Measurements from ENCODE around the gene ZNF511.
"Not testable (repeated sequence)": the region's sequence is repeated elsewhere in the genome, so short reads cannot be mapped to it uniquely, and the experiment has no call there.

The ZNF511 gene

DNA sequence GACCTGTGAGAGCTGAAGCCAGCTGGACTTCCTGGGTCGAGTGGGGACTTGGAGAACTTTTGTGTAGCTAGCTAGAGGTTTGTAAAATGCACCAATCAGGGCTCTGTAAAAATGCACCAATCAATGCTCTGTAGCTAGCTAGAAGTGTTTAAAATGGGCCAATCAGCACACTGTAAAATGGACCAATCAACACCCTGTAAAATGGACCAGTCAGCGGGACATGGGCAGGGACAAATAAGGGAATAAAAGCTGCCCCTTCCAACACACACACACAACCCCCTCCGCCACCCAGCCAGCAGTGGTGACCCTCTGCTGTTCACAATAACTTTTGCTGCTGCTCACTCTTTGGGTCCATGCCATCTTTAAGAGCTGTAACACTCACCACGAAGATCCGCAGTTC, 7.1 kb downstream of the ZNF511 start:
- Mint-ChIP-seq H3K27me3 (ENCODE audit: low read depth, poor library complexity) (peaks cover 19% of the 10 kb centered on the region), H3K9me3 (peaks cover 5% of the 10 kb centered on the region), H3K4me1 (peaks cover 13% of the 10 kb centered on the region), H3K27ac (no peak overlapping the region), H3K4me3 (no peak overlapping the region), H3K36me3 (ENCODE audit: low read depth) (peaks cover 12% of the 10 kb centered on the region)
- DNase-seq: no peak
- no peak for TF ChIP-seq CTCF (IDR thresholded peaks at IDR 0.05)

DNA sequence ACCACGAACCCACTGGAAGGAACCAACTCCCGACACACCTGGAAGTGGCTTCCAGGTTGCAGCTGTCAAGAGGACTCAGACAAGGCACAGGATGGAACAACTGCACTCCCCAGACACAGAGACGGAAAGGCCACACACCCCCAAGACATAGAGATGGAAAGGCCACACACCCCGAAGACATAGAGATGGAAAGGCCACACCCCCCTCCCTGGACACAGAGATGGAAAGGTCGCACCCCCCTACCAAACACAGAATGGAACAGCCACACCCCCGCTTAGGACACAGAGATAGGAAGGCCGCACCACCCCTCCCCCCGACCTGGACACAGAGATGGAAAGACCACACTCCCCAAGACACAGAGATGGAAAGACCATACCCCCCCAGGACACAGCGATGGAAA, 7.6 kb downstream of the ZNF511 start:
- no peak for DNase-seq
- peaks cover 5% of the 10 kb centered on the region for H3K9me3 Mint-ChIP-seq
- peaks cover 13% of the 10 kb centered on the region for H3K4me1 Mint-ChIP-seq
- peaks cover 10% of the 10 kb centered on the region for H3K36me3 Mint-ChIP-seq (ENCODE audit: low read depth)
- no peak overlapping the region for H3K27ac Mint-ChIP-seq
- no peak overlapping the region for H3K4me3 Mint-ChIP-seq
- peaks cover 19% of the 10 kb centered on the region for H3K27me3 Mint-ChIP-seq (ENCODE audit: low read depth, poor library complexity)
- no peak for TF ChIP-seq CTCF (IDR thresholded peaks at IDR 0.05)

DNA sequence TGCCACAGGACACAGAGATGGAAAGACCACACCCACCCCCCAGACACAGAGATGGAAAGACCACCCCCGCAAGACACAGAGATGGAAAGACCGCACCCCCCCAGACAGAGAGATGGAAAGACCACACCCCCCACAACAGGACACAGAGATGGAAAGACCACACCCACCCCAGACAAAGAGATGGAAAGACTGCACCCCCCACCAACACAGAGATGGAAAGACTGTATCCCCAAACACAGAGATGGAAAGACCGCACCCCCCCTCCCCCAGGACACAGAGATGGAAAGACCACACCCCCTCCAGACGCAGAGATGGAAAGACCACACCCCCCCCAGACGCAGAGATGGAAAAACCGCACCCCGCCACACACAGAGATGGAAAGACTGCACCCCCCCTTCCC, 8.0 kb downstream of the ZNF511 start:
- H3K4me1 Mint-ChIP-seq: peaks cover 13% of the 10 kb centered on the region
- H3K27me3 Mint-ChIP-seq (ENCODE audit: low read depth, poor library complexity): peaks cover 19% of the 10 kb centered on the region
- peaks cover 6% of the 10 kb centered on the region for H3K36me3 Mint-ChIP-seq (ENCODE audit: low read depth)
- H3K9me3 Mint-ChIP-seq: peaks cover 5% of the 10 kb centered on the region
- no peak overlapping the region for H3K4me3 Mint-ChIP-seq
- DNase-seq: no peak
- no peak overlapping the region for H3K27ac Mint-ChIP-seq
- TF ChIP-seq CTCF (IDR thresholded peaks at IDR 0.05): no peak

- peak; percentile 77 for TF ChIP-seq CTCF (IDR thresholded peaks at IDR 0.05)
- peaks cover 5% of the 10 kb centered on the region for H3K9me3 Mint-ChIP-seq
- H3K27me3 Mint-ChIP-seq (ENCODE audit: low read depth, poor library complexity): peaks cover 19% of the 10 kb centered on the region
- peaks cover 19% of the 10 kb centered on the region for H3K4me1 Mint-ChIP-seq
- H3K36me3 Mint-ChIP-seq (ENCODE audit: low read depth): no peaks in the 10 kb centered on the region
- peak; percentile 89 for DNase-seq
- H3K27ac Mint-ChIP-seq: no peak overlapping the region
- peak overlapping the region; percentile 66 for H3K4me3 Mint-ChIP-seq
Measured at GRCh38 chr10:133318494-133319127, 9.9 kb downstream of the ZNF511 start.

DNA sequence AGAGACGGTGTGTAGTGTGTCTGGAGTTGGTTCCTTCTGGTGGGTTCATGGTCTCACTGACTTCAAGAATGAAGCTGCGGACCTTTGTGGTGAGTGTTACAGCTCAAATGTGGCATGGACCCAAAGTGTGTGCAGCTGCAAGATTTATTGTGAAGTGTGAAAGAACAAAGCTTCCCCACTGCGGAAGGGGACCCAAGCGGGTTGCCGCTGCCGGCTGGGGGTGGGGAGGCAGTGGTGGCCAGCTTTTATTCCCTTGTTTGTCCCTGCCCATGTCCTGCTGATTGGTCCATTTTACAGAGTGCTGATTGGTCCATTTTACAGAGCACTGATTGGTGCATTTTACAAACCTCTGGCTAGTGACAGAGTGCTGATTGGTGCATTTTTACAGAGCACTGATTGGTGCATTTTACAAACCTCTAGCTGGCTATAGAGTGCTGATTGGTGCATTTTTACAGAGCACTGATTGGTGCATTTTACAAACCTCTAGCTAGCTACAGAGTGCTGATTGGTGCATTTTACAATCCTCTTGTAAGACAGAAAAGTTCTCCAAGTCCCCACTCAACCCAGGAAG, 12.2 kb downstream of the ZNF511 start:
- H3K4me3 Mint-ChIP-seq; H3K9me3 Mint-ChIP-seq; H3K36me3 Mint-ChIP-seq (ENCODE audit: low read depth); DNase-seq; H3K27ac Mint-ChIP-seq: not testable (repeated sequence)
- peaks cover 34% of the 10 kb centered on the region for H3K27me3 Mint-ChIP-seq (ENCODE audit: low read depth, poor library complexity)
- peaks cover 12% of the 10 kb centered on the region for H3K4me1 Mint-ChIP-seq

DNA sequence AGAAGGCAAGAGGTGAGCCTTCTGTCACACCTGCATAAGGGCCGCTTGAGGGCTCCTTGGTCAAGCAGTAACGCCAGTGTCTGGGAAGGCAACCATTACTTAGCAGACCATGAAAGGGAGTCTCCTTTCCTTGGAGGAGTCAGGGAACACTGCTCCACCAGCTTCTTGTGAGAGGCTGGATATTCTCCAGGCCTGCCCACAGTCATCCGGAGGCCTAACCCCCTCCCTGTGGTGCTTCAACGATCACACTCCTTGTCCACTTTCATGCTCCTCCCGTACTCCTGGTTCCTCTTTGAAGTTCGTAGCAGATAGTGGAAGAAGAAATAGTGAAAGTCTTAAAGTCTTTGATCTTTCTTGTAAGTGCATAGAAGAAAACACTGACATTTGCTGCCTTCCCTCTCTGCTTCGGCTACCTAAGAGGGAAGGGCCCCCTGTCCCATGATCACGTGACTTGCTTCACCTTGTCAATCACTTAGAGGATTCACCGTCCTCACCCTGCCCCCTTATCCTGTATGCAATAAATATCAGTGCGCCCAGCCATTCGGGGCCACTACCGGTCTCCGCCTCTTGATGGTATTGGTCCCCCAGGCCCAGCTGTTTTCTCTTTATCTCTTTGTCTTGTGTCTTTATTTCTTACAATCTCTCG, 13.5 kb downstream of the ZNF511 start:
- not testable (repeated sequence) for DNase-seq

More for the DNA sequence above, 13.5 kb downstream of the ZNF511 start:
- H3K9me3 Mint-ChIP-seq; H3K27ac Mint-ChIP-seq; H3K36me3 Mint-ChIP-seq (ENCODE audit: low read depth); H3K4me3 Mint-ChIP-seq: not testable (repeated sequence)
- Mint-ChIP-seq H3K4me1 (peaks cover 19% of the 10 kb centered on the region), H3K27me3 (ENCODE audit: low read depth, poor library complexity) (peaks cover 46% of the 10 kb centered on the region)

Measured in nephron progenitor cell (in vitro differentiated cells).